HEK293 (cell line): ENCODE data around the gene SLC13A3.

ENCODE experiments used
- CTCF ChIA-PET: fragments of 350-600 bp; formaldehyde crosslinking; extraction: SDS; loops from one replicate; lab custom pipeline; 2021; ENCODE audit warnings: antibody characterized with exemption; lab: Yijun Ruan, JAX
- POLR2A ChIA-PET: fragments of 300-600 bp; formaldehyde crosslinking; extraction: SDS; loops from one replicate; lab custom pipeline; 2020; ENCODE audit warnings: antibody characterized with exemption, inconsistent platforms; lab: Yijun Ruan, JAX
- H3K27ac ChIP-seq: fragments of 200-500 bp; sonication (Bioruptor generic); 2 replicates; pipeline ENCODE4 v1.5.1; 2014; ENCODE audit warnings: low read depth, low read length, control low read depth, inconsistent platforms; ENCODE audit errors: extremely low read depth
- H3K36me3 ChIP-seq, 2 experiments: fragments of 200-500 bp in 1 of 2; sonication (Bioruptor generic) in 1 of 2; 1 replicate in 1 of 2; 2 replicates in 1 of 2; pipeline ENCODE4 v1.5.1; 2014 to 2017; ENCODE audit warnings: inconsistent platforms in 2 of 2, low read length in 2 of 2; ENCODE audit not compliant: control insufficient read depth in 2 of 2, insufficient read depth in 1 of 2
- H3K4me1 ChIP-seq: fragments of 200-500 bp; sonication (Bioruptor generic); 2 replicates; pipeline ENCODE4 v1.5.1; 2014; ENCODE audit warnings: mild to moderate bottlenecking, low read length, inconsistent platforms; ENCODE audit not compliant: control insufficient read depth, insufficient read depth
- H3K4me3 ChIP-seq: 2 replicates; pipeline ENCODE4 v1.5.1; 2011; ENCODE audit warnings: low read depth, mild to moderate bottlenecking, control low read depth, low read length, moderate library complexity
- H3K9me3 ChIP-seq: fragments of 200-500 bp; sonication (Bioruptor generic); 2 replicates; pipeline ENCODE4 v1.5.1; 2014; ENCODE audit warnings: low read depth, low read length, inconsistent platforms; ENCODE audit not compliant: control insufficient read depth, insufficient read depth
- HOXD13 ChIP-seq: sonication (generic); formaldehyde crosslinking; IDR thresholded peaks from 2 replicates; pipeline ENCODE4 v1.8.0; 2022; ENCODE audit warnings: missing genetic modification reagents, borderline replicate concordance
- KLF1 ChIP-seq: fragments of 450-650 bp; formaldehyde crosslinking; IDR thresholded peaks from 2 replicates; pipeline ENCODE4 v1.5.1; 2016; ENCODE audit warnings: missing biosample characterization, missing genetic modification characterization
- SETDB1 ChIP-seq: IDR thresholded peaks from one replicate; pipeline ENCODE4 v1.6.1; 2017; ENCODE audit warnings: mild to moderate bottlenecking, low read length, moderate library complexity, mixed read lengths; ENCODE audit not compliant: insufficient read length
- ZBTB10 ChIP-seq: fragments of 450-650 bp; formaldehyde crosslinking; IDR thresholded peaks from 2 replicates; pipeline ENCODE4 v1.5.1; 2016; ENCODE audit warnings: missing biosample characterization, missing genetic modification characterization
- ZNF155 ChIP-seq: fragments of 450-650 bp; formaldehyde crosslinking; IDR thresholded peaks from 2 replicates; pipeline ENCODE4 v1.5.1; 2016; ENCODE audit warnings: missing biosample characterization, missing genetic modification characterization
- ZNF157 ChIP-seq: fragments of 450-650 bp; formaldehyde crosslinking; IDR thresholded peaks from 2 replicates; pipeline ENCODE4 v1.5.1; 2016; ENCODE audit warnings: missing biosample characterization, missing genetic modification characterization
- ZNF221 ChIP-seq: fragments of 450-650 bp; formaldehyde crosslinking; IDR thresholded peaks from 2 replicates; pipeline ENCODE4 v1.5.1; 2017; ENCODE audit warnings: missing biosample characterization, missing genetic modification characterization, borderline replicate concordance
- ZNF398 ChIP-seq: fragments of 450-650 bp; formaldehyde crosslinking; IDR thresholded peaks from 2 replicates; pipeline ENCODE4 v1.5.1; 2017; ENCODE audit warnings: missing biosample characterization, missing genetic modification characterization
- ZNF585B ChIP-seq: fragments of 450-650 bp; formaldehyde crosslinking; IDR thresholded peaks from 2 replicates; pipeline ENCODE4 v1.5.1; 2016; ENCODE audit warnings: missing biosample characterization, missing genetic modification characterization
- ZNF621 ChIP-seq: fragments of 450-650 bp; formaldehyde crosslinking; IDR thresholded peaks from 2 replicates; pipeline ENCODE4 v1.5.1; 2017; ENCODE audit warnings: missing biosample characterization, missing genetic modification characterization
- ZNF654 ChIP-seq: fragments of 450-650 bp; formaldehyde crosslinking; IDR thresholded peaks from 2 replicates; pipeline ENCODE4 v1.5.1; 2016; ENCODE audit warnings: low read depth, missing biosample characterization, missing genetic modification characterization
- ZSCAN5A ChIP-seq: fragments of 450-650 bp; formaldehyde crosslinking; IDR thresholded peaks from 2 replicates; pipeline ENCODE4 v1.5.1; 2016; ENCODE audit warnings: missing biosample characterization, missing genetic modification characterization

SLC13A3 gene

GRCh38 chr20:46671866-46672542 lies 20.7 kb upstream of the SLC13A3 start (continued):
- no peak for TF ChIP-seq ZNF398 (tag by site-specific recombination)
- TF ChIP-seq, all 188 proteins: peak for 0

GRCh38 chr20:46670585-46671584 lies 19.6 kb upstream of the SLC13A3 start:
- ChIA-PET CTCF (no interaction called here), POLR2A (no interaction called here)
- TF ChIP-seq SETDB1 (peak; percentile 58), ZNF155 (tag by site-specific recombination) (no peak), HOXD13 (CRISPR knock-in tag) (no peak), ZBTB10 (tag by site-specific recombination) (no peak)
- no peaks in the 10 kb centered on the region for H3K4me1 ChIP-seq
- no peaks in the 10 kb centered on the region for H3K9me3 ChIP-seq
- no peaks in the 10 kb centered on the region for H3K36me3 ChIP-seq
- no peak overlapping the region for H3K27ac ChIP-seq
- no peak overlapping the region for H3K4me3 ChIP-seq

GRCh38 chr20:46670228-46670584 lies 18.9 kb upstream of the SLC13A3 start:
- POLR2A ChIA-PET: no interaction called here
- Histone ChIP-seq H3K4me1 (no peaks in the 10 kb centered on the region), H3K36me3 (no peaks in the 10 kb centered on the region)
- TF ChIP-seq ZSCAN5A (tag by site-specific recombination) (no peak), ZNF621 (tag by site-specific recombination) (no peak), ZNF221 (no peak), ZNF157 (no peak), KLF1 (tag by site-specific recombination) (no peak), ZNF585B (tag by site-specific recombination) (no peak), ZNF654 (tag by site-specific recombination) (no peak)
- TF ChIP-seq, all 188 proteins: peak for 0
- Histone ChIP-seq H3K4me3 (no peak overlapping the region), H3K9me3 (no peaks in the 10 kb centered on the region), H3K27ac (no peak overlapping the region)
- CTCF ChIA-PET: no interaction called here
